ENCODE results near the gene PLIN4.

PLIN4 gene

GRCh38 chr19:4488496-4488895, 29.8 kb downstream of the PLIN4 start:
- DNase-seq, result no peak

GRCh38 chr19:4487572-4487971, 30.7 kb downstream of the PLIN4 start:
- no peak for DNase-seq

GRCh38 chr19:4483385-4483784, 34.9 kb downstream of the PLIN4 start:
- no peak for DNase-seq

- DNase-seq, result no peak
Measured at GRCh38 chr19:4482721-4483364, 35.4 kb downstream of the PLIN4 start.

- DNase-seq, result no peak
Measured at GRCh38 chr19:4477034-4477801, 41.1 kb downstream of the PLIN4 start.

GRCh38 chr19:4474514-4475022, 43.7 kb downstream of the PLIN4 start:
- no peak for DNase-seq

GRCh38 chr19:4473763-4474513, 44.3 kb downstream of the PLIN4 start:
- DNase-seq, result no peak

GRCh38 chr19:4473011-4473762, 45.1 kb downstream of the PLIN4 start:
- no peak for DNase-seq

- no peak for DNase-seq
Measured at GRCh38 chr19:4472174-4472974, 45.9 kb downstream of the PLIN4 start, which contains the start of gene HDGFL2. Gene HDGFL2 (plus strand): TSS chr19:4472297. CDS start chr19:4472351, 54 bp downstream.

GRCh38 chr19:4471403-4472173, 46.7 kb downstream of the PLIN4 start:
- DNase-seq, result peak; percentile 100

GRCh38 chr19:4467835-4468234, 50.5 kb downstream of the PLIN4 start:
- DNase-seq, result no peak

- DNase-seq, result no peak
Measured at GRCh38 chr19:4464815-4465581, 53.3 kb downstream of the PLIN4 start.

- peak; percentile 100 for DNase-seq
Measured at GRCh38 chr19:4457654-4458395, 60.5 kb downstream of the PLIN4 start, which contains the start of gene UBXN6. Gene UBXN6 (minus strand): TSS chr19:4457794. CDS start chr19:4457697, 97 bp downstream.

- DNase-seq, result peak; percentile 10
Measured at GRCh38 chr19:4456843-4457653, 61.2 kb downstream of the PLIN4 start.

- no peak for DNase-seq
Measured at GRCh38 chr19:4456476-4456842, 61.8 kb downstream of the PLIN4 start.

- no peak for DNase-seq
Measured at GRCh38 chr19:4455719-4456475, 62.4 kb downstream of the PLIN4 start.
